Stimulated activated CD8-positive, alpha-beta memory T cell treated with anti-CD3 and anti-CD28 coated beads, Interleukin-15, amount 100 ng/mL, for 4 hours (primary cell): ENCODE measurements around the gene PHACTR1.

Source experiments
- DNase-seq, 2 donors: peaks; one replicate each; pipeline ENCODE4 v3.0.0-alpha.2; 2020; ENCODE audit warnings: low read depth in 2 of 2

PHACTR1 gene

DNA sequence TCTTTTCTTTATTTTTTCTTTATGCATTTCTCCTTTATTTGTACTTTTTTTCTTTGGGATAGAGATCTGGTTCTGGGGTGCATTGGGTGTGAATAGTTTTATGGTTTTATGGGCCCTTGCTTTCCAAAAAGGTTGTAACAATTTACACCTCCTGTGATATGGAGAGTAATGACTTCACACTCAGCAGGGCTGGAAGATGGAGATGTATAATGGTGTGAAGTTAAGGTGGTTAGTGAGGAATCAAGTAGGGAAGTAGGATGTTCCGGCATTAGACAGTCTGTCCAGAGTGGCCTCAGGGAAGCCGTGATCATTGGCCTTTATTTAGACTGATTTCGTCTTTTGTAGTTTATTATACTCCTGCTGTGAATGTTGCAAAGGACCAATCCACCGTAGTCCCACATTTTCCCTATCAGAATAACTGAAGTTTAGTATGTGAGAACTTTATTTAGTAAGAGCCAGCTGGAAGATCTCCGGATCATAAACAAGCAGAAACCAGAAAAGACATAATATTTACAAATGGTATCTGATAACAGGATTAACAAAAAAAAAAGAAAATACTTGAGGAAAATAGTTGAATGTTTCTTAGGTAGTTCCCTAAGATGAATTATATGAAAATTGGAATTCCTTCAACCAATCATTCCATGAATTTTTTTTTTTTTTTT, 356.2 kb downstream of the PHACTR1 start:
- DNase-seq, result no peak

DNA sequence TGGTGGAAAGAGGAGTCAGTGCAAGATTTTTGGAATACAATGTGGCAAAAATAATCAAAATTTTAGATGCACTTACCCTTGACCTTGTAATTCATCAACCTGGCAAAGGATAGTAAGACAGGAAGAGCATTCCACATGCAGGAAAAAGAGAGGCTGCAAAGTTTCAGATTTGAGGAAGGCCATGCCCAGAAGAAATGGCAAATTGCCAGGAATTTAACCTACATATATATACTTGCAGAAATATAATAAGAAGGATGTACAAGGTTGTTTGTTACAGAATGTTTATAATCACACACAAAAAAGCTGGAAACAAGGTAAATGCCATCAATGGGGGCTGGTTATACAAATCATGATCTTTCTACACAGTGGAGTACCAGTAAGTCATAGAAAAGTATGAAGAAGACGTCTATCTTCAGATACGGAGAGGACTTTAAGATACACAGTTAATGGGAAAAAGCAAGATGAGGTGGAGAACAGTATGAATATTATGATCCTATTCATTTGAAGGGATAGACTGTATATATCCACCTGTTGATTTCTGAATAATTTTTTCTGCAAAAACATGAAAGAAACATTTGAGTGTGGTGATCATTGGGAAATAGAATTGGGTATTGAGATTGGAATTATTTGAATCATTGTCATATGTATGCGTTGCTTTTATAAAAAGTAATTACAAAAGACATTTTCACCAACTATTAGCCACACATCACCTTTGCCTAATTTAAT, 358.0 kb downstream of the PHACTR1 start:
- DNase-seq, result no peak

- no peak for DNase-seq
Measured at GRCh38 chr6:13075141-13075845, 358.7 kb downstream of the PHACTR1 start.

DNA sequence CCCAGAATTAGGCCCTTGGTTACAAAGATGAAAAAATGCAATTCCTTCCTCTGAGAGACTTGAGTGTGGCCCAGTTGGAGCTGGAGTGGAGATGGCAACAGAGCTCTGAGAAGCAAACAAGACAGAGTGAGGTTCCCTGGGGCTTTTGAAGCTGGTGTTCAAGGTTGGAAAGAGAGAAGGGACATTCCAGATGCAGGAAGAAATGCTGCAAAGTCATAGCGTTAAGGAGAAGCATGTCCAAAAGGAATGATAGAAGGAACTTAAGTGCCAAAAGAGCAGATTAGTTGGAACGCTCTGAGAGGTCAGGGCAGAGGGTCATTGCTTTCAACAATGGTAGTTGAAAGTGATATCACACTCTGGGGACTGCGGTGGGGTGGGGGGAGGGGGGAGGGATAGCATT, 360.0 kb downstream of the PHACTR1 start:
- no peak for DNase-seq

GRCh38 chr6:13077117-13077516, 360.6 kb downstream of the PHACTR1 start:
- no peak for DNase-seq

GRCh38 chr6:13079096-13079723, 362.6 kb downstream of the PHACTR1 start:
- no peak for DNase-seq

GRCh38 chr6:13080462-13081188, 364.1 kb downstream of the PHACTR1 start:
- no peak for DNase-seq

- DNase-seq, result no peak
Measured at GRCh38 chr6:13081189-13081563, 364.6 kb downstream of the PHACTR1 start.

DNA sequence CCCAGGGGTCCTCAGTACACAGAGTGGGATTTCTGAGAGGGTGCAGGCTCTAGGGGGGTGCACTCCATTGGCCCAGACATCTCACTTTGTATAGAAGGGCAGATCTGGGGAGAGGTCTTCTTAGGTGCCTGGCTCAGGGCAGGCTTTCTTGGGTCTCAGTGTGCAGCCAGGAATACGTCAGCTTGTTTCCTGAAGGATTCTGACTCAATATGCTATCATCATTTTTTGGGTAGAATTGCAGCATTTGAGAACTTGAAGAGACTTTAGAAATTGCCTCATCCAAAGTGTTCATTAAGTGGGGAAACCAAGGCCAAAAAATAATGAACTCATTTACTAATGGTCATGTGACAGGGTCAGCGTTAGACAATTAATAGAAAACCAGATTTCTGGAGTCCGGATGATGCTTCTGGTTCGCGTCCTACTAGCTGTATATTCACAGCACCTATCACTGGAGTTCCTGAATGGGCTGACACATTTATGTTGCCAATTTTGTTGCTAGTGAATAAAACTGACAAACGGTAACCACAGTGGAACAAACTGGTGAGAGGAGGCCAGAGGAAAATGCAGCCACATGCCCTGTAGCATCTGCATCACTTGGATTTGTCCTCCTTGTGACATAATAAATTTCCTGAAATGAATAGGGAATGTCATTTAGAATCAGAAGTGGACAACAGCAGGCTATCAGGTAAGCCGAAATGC, 372.9 kb downstream of the PHACTR1 start:
- no peak for DNase-seq

DNA sequence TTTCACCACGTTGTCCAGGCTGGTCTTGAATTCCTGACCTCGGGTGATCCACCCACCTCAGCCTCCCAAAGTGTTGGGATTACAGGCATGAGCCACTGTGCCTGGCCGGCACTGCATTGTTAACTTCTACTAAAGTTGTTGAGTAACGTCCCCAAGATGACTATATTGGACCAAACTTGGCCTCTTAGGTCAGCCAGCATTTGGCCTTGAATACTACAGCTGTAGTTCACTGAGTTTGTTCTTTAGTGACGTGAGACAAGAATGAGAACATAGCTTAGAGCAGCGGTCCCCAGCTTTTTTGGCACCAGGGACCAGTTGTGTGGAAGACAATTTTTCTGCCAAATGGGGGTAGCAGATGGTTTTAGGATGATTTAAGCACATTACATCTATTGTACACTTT, 374.6 kb downstream of the PHACTR1 start:
- no peak for DNase-seq

GRCh38 chr6:13094781-13095425, 378.3 kb downstream of the PHACTR1 start:
- DNase-seq, result no peak

DNA sequence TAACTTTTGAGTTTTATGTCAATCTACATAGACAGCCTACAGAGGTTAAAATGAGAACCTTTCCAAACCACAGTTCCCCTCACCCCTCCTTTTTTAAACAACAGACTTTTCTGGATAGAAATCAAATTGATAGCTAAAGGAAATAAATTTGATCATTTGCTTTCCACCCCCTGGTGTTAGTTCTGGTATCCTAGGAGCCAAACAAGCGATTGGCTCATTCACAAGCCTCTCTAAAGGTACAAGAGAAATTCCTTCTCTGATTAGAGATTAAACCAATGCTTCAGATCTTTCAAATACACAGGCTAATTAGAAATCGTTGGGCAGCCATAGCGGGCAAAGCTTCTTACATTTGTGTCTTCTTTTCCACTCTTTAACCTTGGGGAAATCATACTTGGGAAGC, 379.5 kb downstream of the PHACTR1 start:
- DNase-seq, result no peak

GRCh38 chr6:13097454-13097853, 380.9 kb downstream of the PHACTR1 start:
- no peak for DNase-seq

DNA sequence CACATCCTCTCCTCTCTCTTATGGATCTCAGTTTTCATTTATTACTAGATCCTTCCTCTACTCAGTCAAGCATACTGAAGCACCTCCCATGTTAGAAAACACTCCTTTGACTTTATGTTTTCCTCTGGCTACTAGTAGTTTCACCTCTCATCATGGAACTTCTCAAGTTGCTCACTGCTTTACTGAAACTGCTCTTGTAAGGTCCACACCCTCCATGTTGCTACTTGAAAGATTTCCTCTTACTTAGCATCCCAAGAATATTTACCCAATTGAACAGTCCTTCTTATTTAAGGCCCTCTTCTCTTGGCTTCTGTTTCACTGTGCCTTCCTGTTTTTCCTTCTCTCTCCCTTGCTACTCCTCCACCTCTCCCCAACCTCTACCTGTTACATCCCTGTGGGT, 381.4 kb downstream of the PHACTR1 start:
- DNase-seq, result no peak

DNA sequence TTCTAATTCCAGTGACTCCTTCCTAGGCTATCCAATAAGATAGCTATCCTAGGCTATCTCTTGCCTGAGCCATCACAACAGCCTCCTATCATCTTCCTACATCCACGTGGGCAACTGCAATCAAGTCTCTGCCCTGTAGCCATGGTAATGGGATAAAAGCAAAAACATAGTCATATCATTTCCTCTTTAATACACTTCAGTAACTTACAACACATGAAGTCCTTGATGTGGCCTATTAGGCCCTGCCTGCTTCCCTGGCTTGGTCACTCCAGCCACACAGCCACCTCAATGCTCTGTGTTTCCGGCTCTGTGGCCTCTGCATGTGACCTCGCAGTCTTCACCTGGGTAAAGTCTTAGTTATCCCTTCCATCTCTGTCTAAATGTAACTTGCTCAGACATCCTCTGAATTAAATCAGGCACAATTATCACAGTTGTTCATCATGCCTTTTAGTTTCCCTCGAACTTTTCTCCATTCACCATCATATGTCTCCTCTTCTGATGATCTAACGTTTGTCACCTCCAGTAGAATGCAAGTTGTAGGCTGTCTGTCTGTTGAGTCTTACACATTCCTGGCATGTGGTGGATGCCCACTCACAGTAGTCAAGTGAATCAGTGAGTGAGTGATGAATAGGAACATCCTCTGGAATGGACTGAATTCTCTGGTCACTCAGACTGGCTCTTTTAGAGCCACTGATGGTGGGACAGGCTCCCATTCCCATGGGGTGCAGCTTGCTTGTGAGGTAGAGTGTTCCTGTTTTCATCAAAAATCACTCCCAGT, 382.4 kb downstream of the PHACTR1 start:
- no peak for DNase-seq

DNA sequence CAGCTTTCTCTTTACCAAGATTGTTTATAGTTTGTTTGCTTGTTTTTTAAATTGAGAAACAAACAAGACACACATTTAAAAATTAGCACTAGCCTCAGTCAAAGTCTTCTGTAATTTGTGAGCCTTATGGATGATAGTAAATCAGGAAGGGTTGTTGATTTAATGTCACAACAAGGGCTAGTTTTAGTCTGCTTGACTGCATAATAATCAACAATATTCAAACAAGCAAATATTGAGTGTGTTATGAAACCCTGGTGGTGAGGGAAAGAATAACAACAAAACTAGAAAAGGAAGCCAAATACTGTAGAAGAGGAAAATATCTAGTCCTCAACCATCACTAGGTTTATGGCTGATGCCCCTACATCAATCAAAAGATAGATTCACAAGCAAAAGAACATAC, 383.2 kb downstream of the PHACTR1 start:
- no peak for DNase-seq

DNA sequence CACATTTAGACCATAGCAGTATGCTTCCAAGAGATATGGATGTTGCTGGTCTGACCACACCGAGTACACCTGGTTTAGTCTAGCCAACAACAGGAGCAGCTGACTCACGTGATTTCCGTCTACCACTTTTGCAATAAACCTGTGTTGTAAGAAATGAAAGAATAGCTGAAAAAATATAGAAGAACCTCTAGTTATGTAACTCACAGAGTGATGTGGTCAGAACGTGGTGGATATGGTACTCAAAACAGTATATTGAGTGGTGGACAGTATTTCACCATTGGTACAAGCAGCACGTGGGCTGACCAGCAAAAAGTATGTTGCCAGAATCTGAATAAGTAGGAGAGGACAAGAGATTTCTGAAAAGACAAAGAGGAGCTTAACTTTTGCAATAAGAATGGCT, 384.8 kb downstream of the PHACTR1 start:
- no peak for DNase-seq

GRCh38 chr6:13101985-13102384, 385.4 kb downstream of the PHACTR1 start:
- DNase-seq, result no peak

- DNase-seq, result no peak
Measured at GRCh38 chr6:13103169-13103568, 386.6 kb downstream of the PHACTR1 start.

DNA sequence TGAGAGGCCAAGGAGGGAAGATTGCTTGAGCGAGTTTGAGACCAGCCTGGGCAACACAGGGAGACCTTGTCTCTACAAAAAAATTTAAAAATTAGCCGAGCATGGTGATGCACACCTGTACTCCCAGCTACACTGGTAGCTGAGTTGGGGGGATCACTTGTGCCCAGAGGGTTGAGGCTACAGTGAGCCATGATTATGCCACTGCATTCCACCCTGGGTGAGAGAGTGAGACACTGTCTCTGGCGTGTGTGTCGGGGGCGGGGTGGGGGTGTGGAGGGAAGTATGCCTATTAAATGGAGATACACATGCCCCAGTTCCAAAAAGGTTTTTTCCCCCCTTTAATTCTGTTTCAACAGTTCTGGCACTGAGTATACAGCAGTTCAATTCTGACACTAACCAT, 388.6 kb downstream of the PHACTR1 start:
- no peak for DNase-seq
